IMR-90 (cell line): ENCODE data around the gene ARHGAP18. TPM values are rescaled to one million over a fixed set of nuclear protein-coding genes. Genes with fewer than 3 reads are reported as not detected.

ENCODE experiments used
- ATAC-seq: fragments of 200-7000 bp; cut with Tn5 transposase; 2 replicates; pipeline ENCODE4 v1.9.1; 2020; ENCODE audit warnings: low read depth, mild to moderate bottlenecking, moderate library complexity
- BruUV-seq: library from RNA; stranded (reverse); fragments of 400-500 nt; replicated peaks from 2 replicates; lab custom pipeline; 2021; lab: Mats Ljungman, UMichigan
- CTCF ChIA-PET: fragments of 300-600 bp; formaldehyde crosslinking; extraction: SDS; loops from one replicate; lab custom pipeline; 2021; ENCODE audit warnings: antibody characterized with exemption; lab: Yijun Ruan, JAX
- POLR2A ChIA-PET: fragments of 300-600 bp; sonication (Branson Sonifier 250); formaldehyde crosslinking; loops from one replicate; lab custom pipeline; 2022; ENCODE audit warnings: antibody characterized with exemption; ENCODE audit not compliant: unreplicated experiment; lab: Charles Lee
- DNase-seq: peaks from one replicate; pipeline ENCODE4 v3.0.0; 2013
- H2AFZ ChIP-seq: replicated peaks from 2 replicates; pipeline ENCODE3; 2013; ENCODE audit warnings: low read length, mild to moderate bottlenecking; ENCODE audit not compliant: poor library complexity
- H2AK5ac ChIP-seq: 2 replicates; pipeline ENCODE4 v1.6.1; 2013; ENCODE audit warnings: low read depth, low read length, inconsistent platforms
- H2AK9ac ChIP-seq: replicated peaks from 2 replicates; pipeline ENCODE3; 2013; ENCODE audit warnings: mild to moderate bottlenecking, low read depth, low read length, moderate library complexity; ENCODE audit not compliant: poor library complexity
- H2BK120ac ChIP-seq: 2 replicates; pipeline ENCODE4 v1.6.1; 2013; ENCODE audit warnings: low read depth, low read length, inconsistent platforms
- H2BK15ac ChIP-seq: 3 replicates; pipeline ENCODE4 v1.6.1; 2013; ENCODE audit warnings: low read depth, low read length, inconsistent platforms
- H2BK20ac ChIP-seq: 2 replicates; pipeline ENCODE4 v1.6.1; 2013; ENCODE audit warnings: low read depth, mild to moderate bottlenecking, inconsistent platforms, low read length, moderate library complexity
- H2BK5ac ChIP-seq: 2 replicates; pipeline ENCODE4 v1.6.1; 2013; ENCODE audit warnings: mild to moderate bottlenecking, low read depth, low read length, inconsistent platforms; ENCODE audit not compliant: poor library complexity, severe bottlenecking
- H3K14ac ChIP-seq: replicated peaks from 2 replicates; pipeline ENCODE4 v1.6.1; 2013; ENCODE audit warnings: low read depth, low read length, inconsistent platforms
- H3K18ac ChIP-seq: 2 replicates; pipeline ENCODE4 v1.6.1; 2013; ENCODE audit warnings: low read depth, low read length, control low read depth
- H3K23ac ChIP-seq: 2 replicates; pipeline ENCODE4 v1.6.1; 2013; ENCODE audit warnings: low read depth, low read length, inconsistent platforms
- H3K27ac ChIP-seq: 2 replicates; pipeline ENCODE4 v1.5.1; 2013; ENCODE audit warnings: mild to moderate bottlenecking, control low read depth, low read length; ENCODE audit not compliant: insufficient read depth
- H3K27me3 ChIP-seq: 2 replicates; pipeline ENCODE4 v1.6.1; 2013; ENCODE audit warnings: low read length; ENCODE audit not compliant: control insufficient read depth, insufficient read depth
- H3K36me3 ChIP-seq: 2 replicates; pipeline ENCODE4 v1.6.1; 2013; ENCODE audit warnings: low read length, mixed read lengths; ENCODE audit not compliant: control insufficient read depth, insufficient read depth
- H3K4ac ChIP-seq: 2 replicates; pipeline ENCODE4 v1.6.1; 2013; ENCODE audit warnings: low read depth, low read length, inconsistent platforms
- H3K4me1 ChIP-seq: 2 replicates; pipeline ENCODE4 v1.6.1; 2013; ENCODE audit warnings: low read length, mixed read lengths; ENCODE audit not compliant: control insufficient read depth, insufficient read depth
- H3K4me2 ChIP-seq: 2 replicates; pipeline ENCODE4 v1.6.1; 2013; ENCODE audit warnings: low read depth, mild to moderate bottlenecking, control low read depth, low read length, moderate library complexity
- H3K4me3 ChIP-seq: 2 replicates; pipeline ENCODE4 v1.5.1; 2013; ENCODE audit warnings: low read depth, mild to moderate bottlenecking, control low read depth, low read length, moderate library complexity; ENCODE audit not compliant: insufficient read depth
- H3K56ac ChIP-seq: 2 replicates; pipeline ENCODE4 v1.6.1; 2013; ENCODE audit warnings: low read length, inconsistent platforms; ENCODE audit not compliant: insufficient read depth; ENCODE audit errors: extremely low read depth
- H3K79me1 ChIP-seq, 2 experiments: 2 replicates each; pipeline ENCODE4 v1.6.1; 2013; ENCODE audit warnings: low read length in 2 of 2, inconsistent platforms in 1 of 2, low read depth in 1 of 2
- H3K9ac ChIP-seq: 2 replicates; pipeline ENCODE4 v1.6.1; 2013; ENCODE audit warnings: low read depth, low read length, control low read depth
- H3K9me1 ChIP-seq: 2 replicates; pipeline ENCODE4 v1.6.1; 2013; ENCODE audit warnings: low read length, inconsistent platforms; ENCODE audit not compliant: insufficient read depth
- H3K9me3 ChIP-seq: 2 replicates; pipeline ENCODE4 v1.6.1; 2013; ENCODE audit warnings: low read length; ENCODE audit not compliant: control insufficient read depth, insufficient read depth
- H4K20me1 ChIP-seq: 2 replicates; pipeline ENCODE4 v1.6.1; 2013; ENCODE audit warnings: low read length, inconsistent platforms; ENCODE audit not compliant: insufficient read depth
- H4K5ac ChIP-seq: 2 replicates; pipeline ENCODE4 v1.6.1; 2013; ENCODE audit warnings: mild to moderate bottlenecking, low read depth, low read length, control low read depth
- H4K8ac ChIP-seq, 2 experiments: 2 replicates each; pipeline ENCODE4 v1.6.1; 2013; ENCODE audit warnings: low read depth in 2 of 2, low read length in 2 of 2, control low read depth in 1 of 2, inconsistent platforms in 1 of 2
- H4K91ac ChIP-seq: 2 replicates; pipeline ENCODE4 v1.6.1; 2013; ENCODE audit warnings: low read depth, low read length, inconsistent platforms; ENCODE audit not compliant: insufficient read depth
- BHLHE40 ChIP-seq: fragments of 150-350 bp; IDR thresholded peaks from 2 replicates; pipeline ENCODE4 v1.6.1; 2016; ENCODE audit warnings: mild to moderate bottlenecking, low read depth, low read length
- CHD1 ChIP-seq: IDR thresholded peaks from 2 replicates; pipeline ENCODE4 v1.6.1; 2012; ENCODE audit warnings: low read depth, low read length, improper control_type of control experiment
- FOS ChIP-seq: fragments of 150-350 bp; IDR thresholded peaks from 2 replicates; pipeline ENCODE4 v1.6.1; 2016; ENCODE audit warnings: low read depth, low read length
- MAFK ChIP-seq: IDR thresholded peaks from 2 replicates; pipeline ENCODE4 v1.6.1; 2012; ENCODE audit warnings: low read depth, low read length, improper control_type of control experiment
- MAZ ChIP-seq: IDR thresholded peaks from 2 replicates; pipeline ENCODE4 v1.6.1; 2012; ENCODE audit warnings: low read depth, mild to moderate bottlenecking, low read length, improper control_type of control experiment, moderate library complexity, borderline replicate concordance
- MXI1 ChIP-seq: IDR thresholded peaks from 2 replicates; pipeline ENCODE4 v1.6.1; 2012; ENCODE audit warnings: low read depth, mild to moderate bottlenecking, low read length, moderate library complexity, borderline replicate concordance
- NFE2L2 ChIP-seq: fragments of 150-350 bp; IDR thresholded peaks from 2 replicates; pipeline ENCODE4 v1.6.1; 2016; ENCODE audit warnings: low read depth, mild to moderate bottlenecking, low read length
- POLR2A ChIP-seq: IDR thresholded peaks from 2 replicates; pipeline ENCODE4 v1.6.1; 2012; ENCODE audit warnings: mild to moderate bottlenecking, low read depth, low read length
- RAD21 ChIP-seq: IDR thresholded peaks from 2 replicates; pipeline ENCODE4 v1.6.1; 2012; ENCODE audit warnings: low read length, improper control_type of control experiment
- RCOR1 ChIP-seq: IDR thresholded peaks from 2 replicates; pipeline ENCODE4 v1.6.1; 2012; ENCODE audit warnings: mild to moderate bottlenecking, low read length, improper control_type of control experiment; ENCODE audit not compliant: insufficient replicate concordance
- SMC3 ChIP-seq: fragments of 150-350 bp; IDR thresholded peaks from 2 replicates; pipeline ENCODE4 v1.6.1; 2016; ENCODE audit warnings: low read depth, mild to moderate bottlenecking, antibody characterized with exemption, low read length, moderate library complexity
- dilution Hi-C: fragments of 300-500 bp; cut with HindIII; formaldehyde crosslinking; loops from one replicate; pipeline ENCODE4 v1.14.3; 2018; ENCODE audit warnings: low sequenced_read_pairs; ENCODE audit not compliant: unreplicated experiment
- in situ Hi-C: fragments of 300-500 bp; cut with MboI; formaldehyde crosslinking; loops from 3 replicates; pipeline ENCODE4 v1.14.3; 2019; ENCODE audit warnings: low sequenced_read_pairs, inconsistent platforms, mixed read lengths
- intact Hi-C: fragments of 100-400 bp; cut with micrococcal nuclease; formaldehyde crosslinking; loops from 2 replicates; pipeline ENCODE4 v1.10.0; 2022
- polyA plus RNA-seq, 3 experiments: library from polyadenylated mRNA; depleted of rRNA; stranded (reverse); fragments of >200 nt; gene quantifications; 2 replicates each; pipeline ENCODE4 v1.2.3, GENCODE V29; 2012; ENCODE audit warnings: low replicate concordance in 1 of 3
- total RNA-seq: library from RNA; depleted of rRNA; stranded (reverse); fragments of >200 nt; gene quantifications from 2 replicates; pipeline ENCODE4 v1.2.3, GENCODE V29; 2012
- TF ChIP-seq, protein P1 (sequence below): conservative IDR thresholded peaks from 2 replicates; pipeline ENCODE4 v1.5.1; 2012; ENCODE audit warnings: mild to moderate bottlenecking, low read depth, low read length, improper control_type of control experiment
- TF ChIP-seq, protein P2 (sequence below): fragments of 150-350 bp; IDR thresholded peaks from 2 replicates; pipeline ENCODE4 v1.6.1; 2016; ENCODE audit warnings: low read depth, mild to moderate bottlenecking, low read length, moderate library complexity, borderline replicate concordance

The ARHGAP18 gene
- total and polyA plus RNA-seq, 2 of the 4 experiments (the other 2 are of a cell fraction), result 6.2 to 17.0 TPM

DNA sequence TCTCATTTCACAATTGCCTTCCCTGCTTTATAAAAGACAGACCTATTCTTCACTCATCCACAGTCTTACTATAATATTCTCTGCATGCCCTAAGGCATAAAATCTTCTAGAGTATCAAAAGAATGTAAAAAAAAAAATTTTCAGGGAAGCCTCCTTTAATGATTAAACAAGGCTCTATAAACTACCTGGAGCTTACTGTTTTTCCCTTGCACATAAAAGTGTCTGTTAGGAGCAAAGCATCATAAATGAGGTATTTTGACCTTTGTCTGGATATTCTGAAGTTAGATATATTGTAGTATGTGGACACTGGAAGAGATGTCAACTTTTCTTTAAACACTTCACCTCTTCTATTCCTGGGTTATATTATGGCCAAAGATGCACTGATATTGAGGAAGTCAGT lies 97.5 kb downstream of the ARHGAP18 start:
- H2BK120ac ChIP-seq, result no peak overlapping the region
- no peaks in the 10 kb centered on the region for H3K9me1 ChIP-seq
- DNase-seq (no peak), ATAC-seq (no peak)
- no peaks in the 10 kb centered on the region for H4K20me1 ChIP-seq
- peaks cover 3% of the 10 kb centered on the region; the same call in 1 of the 2 replicates for H3K4me1 ChIP-seq
- H2AK9ac ChIP-seq, result no peak overlapping the region
- in situ Hi-C loops (loop anchor here (10.0 kb wide), 1 partner anchor 132 kb away; no protein-coding TSS in a partner anchor), intact Hi-C loops (no loop called here), dilution Hi-C loops (no loop called here)
- no peak overlapping the region for H2BK15ac ChIP-seq
- no peak overlapping the region for H4K8ac ChIP-seq
- H4K91ac ChIP-seq, result no peak overlapping the region
- H3K4me2 ChIP-seq, result no peak overlapping the region
- H2AFZ ChIP-seq, result no peak overlapping the region
- H3K9me3 ChIP-seq, result no peaks in the 10 kb centered on the region
- H3K4ac ChIP-seq, result no peak overlapping the region
- TF ChIP-seq BHLHE40 (no peak), RAD21 (no peak), CHD1 (no peak), NFE2L2 (no peak), MAZ (no peak), FOS (no peak), POLR2A (no peak), MXI1 (no peak), SMC3 (no peak), RCOR1 (no peak), MAFK (no peak)
- TF ChIP-seq, protein P1, sequence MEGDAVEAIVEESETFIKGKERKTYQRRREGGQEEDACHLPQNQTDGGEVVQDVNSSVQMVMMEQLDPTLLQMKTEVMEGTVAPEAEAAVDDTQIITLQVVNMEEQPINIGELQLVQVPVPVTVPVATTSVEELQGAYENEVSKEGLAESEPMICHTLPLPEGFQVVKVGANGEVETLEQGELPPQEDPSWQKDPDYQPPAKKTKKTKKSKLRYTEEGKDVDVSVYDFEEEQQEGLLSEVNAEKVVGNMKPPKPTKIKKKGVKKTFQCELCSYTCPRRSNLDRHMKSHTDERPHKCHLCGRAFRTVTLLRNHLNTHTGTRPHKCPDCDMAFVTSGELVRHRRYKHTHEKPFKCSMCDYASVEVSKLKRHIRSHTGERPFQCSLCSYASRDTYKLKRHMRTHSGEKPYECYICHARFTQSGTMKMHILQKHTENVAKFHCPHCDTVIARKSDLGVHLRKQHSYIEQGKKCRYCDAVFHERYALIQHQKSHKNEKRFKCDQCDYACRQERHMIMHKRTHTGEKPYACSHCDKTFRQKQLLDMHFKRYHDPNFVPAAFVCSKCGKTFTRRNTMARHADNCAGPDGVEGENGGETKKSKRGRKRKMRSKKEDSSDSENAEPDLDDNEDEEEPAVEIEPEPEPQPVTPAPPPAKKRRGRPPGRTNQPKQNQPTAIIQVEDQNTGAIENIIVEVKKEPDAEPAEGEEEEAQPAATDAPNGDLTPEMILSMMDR, result no peak
- TF ChIP-seq, protein P2, sequence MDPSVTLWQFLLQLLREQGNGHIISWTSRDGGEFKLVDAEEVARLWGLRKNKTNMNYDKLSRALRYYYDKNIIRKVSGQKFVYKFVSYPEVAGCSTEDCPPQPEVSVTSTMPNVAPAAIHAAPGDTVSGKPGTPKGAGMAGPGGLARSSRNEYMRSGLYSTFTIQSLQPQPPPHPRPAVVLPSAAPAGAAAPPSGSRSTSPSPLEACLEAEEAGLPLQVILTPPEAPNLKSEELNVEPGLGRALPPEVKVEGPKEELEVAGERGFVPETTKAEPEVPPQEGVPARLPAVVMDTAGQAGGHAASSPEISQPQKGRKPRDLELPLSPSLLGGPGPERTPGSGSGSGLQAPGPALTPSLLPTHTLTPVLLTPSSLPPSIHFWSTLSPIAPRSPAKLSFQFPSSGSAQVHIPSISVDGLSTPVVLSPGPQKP, result no peak
- H2BK5ac ChIP-seq, result no peak overlapping the region
- H3K56ac ChIP-seq, result no peak overlapping the region
- H3K36me3 ChIP-seq, result no peaks in the 10 kb centered on the region
- no peak overlapping the region for H3K18ac ChIP-seq
- CTCF ChIA-PET, result no interaction called here
- no peak overlapping the region for H4K5ac ChIP-seq
- no peaks in the 10 kb centered on the region for H3K27me3 ChIP-seq
- H3K4me3 ChIP-seq, result no peak overlapping the region
- BruUV-seq, result no TSS peak
- no peak overlapping the region for H2BK20ac ChIP-seq
- H3K79me1 ChIP-seq, result peaks cover 0 to 3% of the 10 kb centered on the region in 2 experiments; a peak in 1 of 4 replicates
- H3K23ac ChIP-seq, result no peak overlapping the region
- no peak overlapping the region for H3K14ac ChIP-seq
- H3K9ac ChIP-seq, result no peak overlapping the region
- H3K27ac ChIP-seq, result no peak overlapping the region
- POLR2A ChIA-PET, result no interaction called here
- H2AK5ac ChIP-seq, result no peak overlapping the region
